HG03571 (cell line): Measurements from ENCODE around the gene KRT15.
A peak's percentile ranks its signal among the peaks of the same experiment; 100 is the strongest.

Source experiments
- ATAC-seq: cut with Tn5 transposase; IDR thresholded peaks from one replicate; pipeline ENCODE4 v1.9.1; 2021; ENCODE audit not compliant: unreplicated experiment

The KRT15 gene

DNA sequence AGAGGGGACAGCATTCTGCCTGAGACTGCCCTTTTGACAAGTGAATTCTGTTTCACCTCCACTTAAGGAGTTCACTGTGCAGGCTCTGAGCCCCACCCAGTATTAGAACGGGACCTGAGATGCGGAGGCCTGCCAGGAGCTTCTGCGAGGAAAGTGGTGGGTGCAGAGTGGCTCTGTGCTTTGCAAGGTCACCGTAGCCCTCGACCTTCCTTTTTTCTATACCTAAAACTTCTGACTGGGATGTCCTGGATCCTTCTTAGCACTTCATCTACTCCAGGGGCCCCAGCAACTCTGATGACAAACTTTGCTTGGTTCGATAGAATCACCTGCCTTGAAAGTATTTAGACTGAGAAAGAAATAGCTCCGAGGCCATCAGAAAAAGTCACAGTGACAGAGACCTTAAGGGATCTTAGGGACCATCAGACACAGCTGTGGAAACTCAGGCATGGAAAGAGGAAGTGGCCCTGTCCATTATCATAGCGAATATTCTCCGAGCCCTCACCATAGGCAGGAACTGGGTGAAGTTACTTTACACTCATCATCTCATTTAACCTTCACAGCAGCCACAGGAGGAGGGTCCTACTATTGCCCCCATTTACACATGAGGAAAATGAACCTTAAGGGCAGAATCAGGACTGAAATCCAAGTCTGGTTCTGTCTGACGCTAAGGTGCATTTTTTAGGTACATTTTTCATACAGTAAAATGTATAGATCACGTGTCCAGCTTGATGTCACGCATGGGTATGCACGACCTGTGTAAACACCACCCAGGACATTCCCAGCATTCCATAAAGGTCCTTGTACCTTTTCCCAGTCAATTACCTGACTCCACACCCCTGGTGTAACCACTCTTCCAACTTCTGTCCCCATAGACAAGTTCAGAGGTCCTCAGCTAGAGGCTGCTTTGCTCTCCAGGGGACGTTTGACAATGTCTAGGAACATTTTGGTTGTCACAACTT lies 12.6 kb downstream of the KRT15 start:
- no peak for ATAC-seq

DNA sequence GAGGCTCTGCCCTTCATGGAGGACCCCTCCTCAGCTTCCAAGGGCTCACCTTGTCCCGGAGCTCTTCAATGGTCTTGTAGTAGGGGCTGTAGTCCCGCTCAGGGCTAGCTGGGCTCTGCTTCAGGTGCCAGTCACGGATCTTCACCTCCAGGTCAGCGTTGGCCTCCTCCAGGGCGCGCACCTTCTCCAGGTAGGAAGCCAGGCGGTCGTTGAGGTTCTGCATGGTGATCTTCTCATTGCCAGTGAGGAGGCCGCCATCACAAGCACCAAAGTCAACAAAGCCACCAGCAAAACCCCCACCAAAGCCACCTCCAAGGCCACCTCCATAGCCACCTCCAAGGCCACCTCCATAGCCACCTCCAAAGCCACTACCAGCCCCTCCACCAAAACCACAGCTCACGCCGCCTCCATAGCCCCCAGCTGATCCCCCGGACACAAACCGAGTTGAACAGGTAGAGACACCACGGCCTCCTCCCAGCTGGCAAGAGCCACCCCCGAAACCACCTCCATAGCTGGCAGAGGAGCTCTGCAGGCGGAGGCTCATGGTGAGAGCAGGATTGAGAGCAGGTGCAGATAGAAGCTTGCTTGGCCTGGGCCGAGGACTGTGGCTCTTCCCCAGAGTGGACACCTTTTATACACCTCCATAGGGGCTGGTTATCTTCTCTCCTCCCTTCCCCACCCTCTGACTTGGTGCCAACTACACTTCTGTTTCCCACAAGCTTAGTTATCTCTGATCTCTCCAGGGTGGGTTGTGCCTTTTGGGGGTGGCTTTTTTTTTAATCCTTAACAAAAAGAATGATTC lies 13.5 kb downstream of the KRT15 start, which contains the start of gene KRT13:
KRT13 (minus strand) TSS at position 606 of the 802 bp plus-strand sequence; CDS start at position 544, 62 bp downstream.
- no peak for ATAC-seq

- no peak for ATAC-seq
Measured at GRCh38 chr17:41504246-41504977, 14.3 kb downstream of the KRT15 start.

GRCh38 chr17:41503202-41503601 lies 15.5 kb downstream of the KRT15 start:
- ATAC-seq = no peak

DNA sequence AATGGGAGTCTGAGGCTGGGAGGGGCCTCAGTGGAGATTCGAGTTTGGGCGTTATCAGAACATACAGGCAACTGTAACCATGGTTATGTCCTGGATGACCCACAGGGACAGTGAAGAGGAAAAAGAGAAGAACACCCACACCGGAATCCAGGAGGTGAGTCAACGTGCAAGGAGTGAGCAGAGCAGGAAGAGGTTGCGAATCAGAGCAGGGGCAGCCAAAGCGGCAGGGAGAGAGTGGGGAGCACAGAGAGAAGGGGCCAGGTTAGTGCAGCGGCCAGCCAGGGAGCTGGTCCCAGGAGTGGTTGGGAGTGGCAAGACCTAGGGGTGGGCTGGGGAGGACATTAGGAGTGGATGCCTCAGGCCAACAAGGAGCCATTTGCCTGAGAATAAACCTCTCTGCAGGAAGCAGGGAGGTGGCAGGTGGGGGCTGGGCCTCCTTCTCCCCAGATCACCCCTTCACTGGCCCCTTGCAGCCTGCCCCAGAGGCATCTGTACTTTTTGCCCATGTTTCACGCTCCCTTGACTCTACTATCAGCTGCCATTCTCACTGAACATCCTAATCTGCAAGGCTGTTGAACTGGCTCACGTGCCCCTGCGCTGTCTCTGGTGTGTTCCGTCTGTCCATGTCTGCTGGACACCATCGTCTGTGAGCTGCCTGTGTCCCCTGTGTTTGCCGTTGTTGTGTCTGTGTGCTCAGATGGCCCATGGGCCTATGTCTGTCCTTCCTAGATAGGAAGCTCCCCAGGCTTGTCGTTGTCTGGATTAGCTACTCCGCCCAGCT lies 18.4 kb downstream of the KRT15 start:
- ATAC-seq = no peak

GRCh38 chr17:41499714-41500113 lies 19.0 kb downstream of the KRT15 start:
- no peak for ATAC-seq

GRCh38 chr17:41498276-41498675 lies 20.4 kb downstream of the KRT15 start:
- ATAC-seq = no peak

- peak; percentile 51 for ATAC-seq
Measured at GRCh38 chr17:41496803-41497484, 21.7 kb downstream of the KRT15 start.

GRCh38 chr17:41494524-41494923 lies 24.2 kb downstream of the KRT15 start:
- no peak for ATAC-seq

DNA sequence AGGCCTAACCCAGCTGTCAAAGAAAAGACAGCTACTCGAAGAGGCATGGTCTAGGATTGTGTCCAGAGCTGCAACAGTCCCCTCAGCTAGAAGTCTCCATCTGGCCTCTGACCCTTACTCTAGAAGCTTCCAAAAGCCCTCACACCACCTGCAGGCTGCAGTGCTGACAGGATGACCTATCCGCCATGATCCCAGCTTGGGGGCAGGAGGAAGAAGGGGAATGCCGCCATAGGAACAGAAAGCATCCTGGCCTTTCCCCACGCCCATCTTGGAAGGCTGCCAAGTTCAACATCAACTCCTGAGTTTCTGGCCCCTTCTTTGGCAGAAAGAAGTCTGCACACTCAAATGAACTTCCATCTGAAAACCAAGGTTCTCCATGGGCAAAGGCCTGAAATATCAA lies 25.9 kb downstream of the KRT15 start:
- ATAC-seq = no peak

DNA sequence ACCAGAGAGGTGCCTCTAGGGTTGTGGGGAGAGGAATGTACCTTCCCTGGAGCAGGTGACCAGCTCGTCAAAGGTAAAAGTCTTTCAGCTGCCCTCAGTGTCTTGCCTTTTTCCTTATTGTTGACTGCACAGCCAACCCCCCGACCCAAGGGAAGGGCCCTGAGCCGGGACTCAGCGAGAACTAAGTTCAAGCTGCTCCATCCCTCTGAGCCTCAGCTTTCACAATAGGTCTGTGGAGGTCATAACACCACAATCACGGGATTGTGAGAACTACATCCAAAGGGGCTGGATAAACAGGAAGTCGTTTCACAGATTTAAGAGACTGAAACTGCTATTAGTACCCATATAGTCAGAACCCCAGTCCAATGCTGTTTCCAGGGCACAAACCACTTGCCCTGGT lies 26.3 kb downstream of the KRT15 start:
- ATAC-seq = no peak

GRCh38 chr17:41491476-41491875 lies 27.2 kb downstream of the KRT15 start:
- ATAC-seq = no peak

GRCh38 chr17:41490000-41490990 lies 28.4 kb downstream of the KRT15 start:
- no peak for ATAC-seq

GRCh38 chr17:41489531-41489930 lies 29.2 kb downstream of the KRT15 start, which contains the start of gene KRT36:
Gene KRT36 (minus strand): TSS chr17:41489910. CDS start chr17:41489864, 46 bp downstream.
- no peak for ATAC-seq

DNA sequence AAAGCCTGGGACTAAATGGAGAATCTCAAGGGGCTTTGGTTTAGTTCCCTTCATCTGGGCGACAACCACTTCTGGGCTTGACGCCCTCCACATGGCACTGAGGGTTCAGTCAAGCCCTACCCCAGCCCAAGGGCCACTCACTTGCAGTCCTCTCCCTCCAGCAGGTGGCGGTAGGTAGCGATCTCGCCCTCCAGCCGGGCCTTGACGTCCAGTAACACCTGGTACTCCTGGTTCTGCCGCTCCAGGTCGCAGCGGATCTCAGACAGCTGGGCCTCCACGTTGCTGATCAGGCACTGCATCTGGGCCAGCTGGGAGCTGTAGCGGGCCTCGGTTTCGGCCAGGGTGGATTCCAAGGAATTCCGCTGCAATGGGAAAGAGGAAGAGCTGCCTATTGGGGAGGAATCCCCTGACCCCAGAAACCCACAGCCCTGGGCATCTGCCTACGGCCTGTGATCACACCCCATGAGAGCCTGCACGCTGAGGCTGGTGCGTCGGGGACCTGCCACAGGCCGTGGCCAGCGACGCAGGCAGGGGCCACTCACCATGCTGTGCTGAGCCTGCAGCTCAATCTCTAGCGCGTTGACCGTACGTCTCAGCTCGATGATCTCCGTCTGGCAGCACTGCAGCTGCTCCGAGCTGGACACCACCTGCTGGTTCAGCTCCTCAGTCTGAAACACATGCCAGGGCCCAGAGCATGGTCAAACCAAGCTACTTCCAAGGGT lies 31.7 kb downstream of the KRT15 start:
- ATAC-seq = no peak

DNA sequence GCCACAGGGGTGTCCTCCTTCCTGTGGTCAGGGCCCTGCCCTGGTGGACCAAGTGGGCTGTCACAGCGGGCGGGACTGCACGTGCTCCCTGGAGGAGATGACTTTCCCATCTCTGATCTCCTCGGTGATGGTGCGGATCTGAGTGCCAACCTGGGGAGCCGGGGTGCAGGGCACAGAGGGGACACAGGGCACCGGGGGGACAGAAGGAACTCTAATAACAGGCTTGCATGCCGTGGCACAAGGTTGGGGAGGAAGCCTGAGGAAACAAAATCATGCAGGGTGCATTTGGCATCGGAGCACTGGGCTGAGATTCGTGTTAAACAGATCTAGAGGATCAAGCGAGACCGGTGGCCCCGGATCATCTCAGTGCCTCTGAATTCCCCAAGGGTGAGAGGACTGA lies 32.4 kb downstream of the KRT15 start:
- ATAC-seq = no peak

DNA sequence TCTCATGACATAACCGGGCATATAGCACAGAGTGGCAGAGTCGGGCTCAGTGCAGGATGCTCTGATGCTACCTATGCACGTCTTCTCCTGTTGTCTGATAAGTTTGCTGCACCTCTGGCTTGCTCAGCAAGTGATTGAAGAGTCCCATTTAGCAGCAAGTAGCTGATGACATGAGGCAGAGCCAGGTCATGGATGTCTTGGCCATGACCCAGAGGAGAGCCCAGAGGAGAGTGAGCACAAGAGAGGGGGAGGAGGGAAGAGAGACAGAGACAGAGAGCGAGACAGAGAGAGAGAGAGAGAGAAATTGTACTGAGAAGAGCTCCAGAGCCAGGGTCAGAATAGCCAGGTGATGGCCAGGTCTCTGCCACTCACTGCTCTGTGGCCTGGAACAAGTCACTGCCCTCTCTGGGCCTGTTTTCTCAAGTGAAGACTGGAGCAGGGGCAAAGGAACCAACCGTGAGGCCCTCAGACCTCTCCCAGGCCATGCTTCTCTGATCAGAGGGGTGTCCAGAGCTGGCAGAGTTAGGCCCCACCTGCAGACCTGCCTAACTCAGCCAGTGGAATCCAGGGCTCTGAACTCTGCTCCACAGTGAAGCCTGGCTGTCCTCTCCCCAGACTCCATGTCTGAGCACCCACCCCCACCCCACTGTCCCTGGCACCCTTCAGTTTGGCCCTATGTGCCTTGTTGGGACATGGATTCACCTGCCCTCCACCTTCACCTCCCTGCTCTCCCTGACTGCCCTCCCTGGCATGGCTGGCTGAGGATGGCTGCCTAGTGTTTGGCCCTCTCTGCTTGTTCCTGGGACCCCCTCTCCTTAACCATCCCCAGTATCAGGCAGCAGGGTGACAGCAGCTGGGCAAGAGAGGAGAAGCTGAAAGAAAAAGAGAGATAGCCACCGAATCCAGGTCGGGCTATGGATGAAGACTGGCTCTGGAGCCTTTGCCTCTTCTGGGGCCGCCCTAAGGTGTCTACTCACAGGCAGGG lies 33.5 kb downstream of the KRT15 start:
- no peak for ATAC-seq
